BJ (cell line): ENCODE measurements around the gene H2BK1. TPM values are rescaled to one million over a fixed set of nuclear protein-coding genes. Genes with fewer than 3 reads are reported as not detected.

Source experiments
- CTCF ChIA-PET: fragments of 350-600 bp; formaldehyde crosslinking; extraction: SDS; loops from one replicate; lab custom pipeline; 2021; ENCODE audit warnings: antibody characterized with exemption, inconsistent platforms; lab: Yijun Ruan, JAX
- POLR2A ChIA-PET: fragments of 300-600 bp; sonication (Branson Sonifier 250); formaldehyde crosslinking; extraction: SDS; loops from one replicate; lab custom pipeline; 2021; ENCODE audit warnings: antibody characterized with exemption; lab: Charles Lee
- DNase-seq: peaks from one replicate; pipeline ENCODE4 v3.0.0-alpha.2; 2011; ENCODE audit warnings: low read depth
- H3K27me3 ChIP-seq: 2 replicates; pipeline ENCODE4 v1.6.0; 2011; ENCODE audit warnings: low read length; ENCODE audit not compliant: control insufficient read depth, insufficient read depth
- H3K36me3 ChIP-seq: 2 replicates; pipeline ENCODE4 v1.5.1; 2011; ENCODE audit warnings: low read length; ENCODE audit not compliant: control insufficient read depth, insufficient read depth
- H3K4me3 ChIP-seq: 2 replicates; pipeline ENCODE4 v1.5.1; 2011; ENCODE audit warnings: low read depth, mild to moderate bottlenecking, control low read depth, low read length
- CTCF ChIP-seq: IDR thresholded peaks from 2 replicates; pipeline ENCODE4 v1.5.1; 2011; ENCODE audit warnings: low read depth, mild to moderate bottlenecking, control low read depth, inconsistent platforms, low read length, moderate library complexity; ENCODE audit not compliant: insufficient read depth
- polyA plus RNA-seq: library from polyadenylated mRNA; depleted of rRNA; stranded (reverse); fragments of >200 nt; gene quantifications from 2 replicates; pipeline ENCODE4 v1.2.3, GENCODE V29; 2011

The H2BK1 gene
- polyA plus RNA-seq, 1 experiment = not detected

- POLR2A ChIA-PET = interaction anchor here (0.6 kb wide), 1 partner anchor 229 kb away, joined by 3 read pairs; no protein-coding TSS in a partner anchor
- Histone ChIP-seq H3K36me3 (peaks cover 24% of the 10 kb centered on the region), H3K27me3 (no peaks in the 10 kb centered on the region), H3K4me3 (no peak overlapping the region)
- no peak for TF ChIP-seq CTCF
- CTCF ChIA-PET = interaction anchor here (0.6 to 2.6 kb wide), 7 partner anchors 10 to 886 kb away, joined by 3 to 13 read pairs (median 4); partner anchors contain the start of gene CHPF2
- no peak for DNase-seq
Observed at GRCh38 chr7:151242159-151243044, 32.1 kb upstream of the H2BK1 start.

- ChIA-PET POLR2A (no interaction called here), CTCF (interaction anchor here (1.3 to 1.5 kb wide), 2 partner anchors 9 to 10 kb away, joined by 5 read pairs; partner anchors contain the start of gene CHPF2)
- Histone ChIP-seq H3K4me3 (no peak overlapping the region), H3K27me3 (no peaks in the 10 kb centered on the region), H3K36me3 (peaks cover 29% of the 10 kb centered on the region)
- no peak for DNase-seq
- TF ChIP-seq CTCF = no peak
Observed at GRCh38 chr7:151241755-151242096, 31.4 kb upstream of the H2BK1 start.

DNA sequence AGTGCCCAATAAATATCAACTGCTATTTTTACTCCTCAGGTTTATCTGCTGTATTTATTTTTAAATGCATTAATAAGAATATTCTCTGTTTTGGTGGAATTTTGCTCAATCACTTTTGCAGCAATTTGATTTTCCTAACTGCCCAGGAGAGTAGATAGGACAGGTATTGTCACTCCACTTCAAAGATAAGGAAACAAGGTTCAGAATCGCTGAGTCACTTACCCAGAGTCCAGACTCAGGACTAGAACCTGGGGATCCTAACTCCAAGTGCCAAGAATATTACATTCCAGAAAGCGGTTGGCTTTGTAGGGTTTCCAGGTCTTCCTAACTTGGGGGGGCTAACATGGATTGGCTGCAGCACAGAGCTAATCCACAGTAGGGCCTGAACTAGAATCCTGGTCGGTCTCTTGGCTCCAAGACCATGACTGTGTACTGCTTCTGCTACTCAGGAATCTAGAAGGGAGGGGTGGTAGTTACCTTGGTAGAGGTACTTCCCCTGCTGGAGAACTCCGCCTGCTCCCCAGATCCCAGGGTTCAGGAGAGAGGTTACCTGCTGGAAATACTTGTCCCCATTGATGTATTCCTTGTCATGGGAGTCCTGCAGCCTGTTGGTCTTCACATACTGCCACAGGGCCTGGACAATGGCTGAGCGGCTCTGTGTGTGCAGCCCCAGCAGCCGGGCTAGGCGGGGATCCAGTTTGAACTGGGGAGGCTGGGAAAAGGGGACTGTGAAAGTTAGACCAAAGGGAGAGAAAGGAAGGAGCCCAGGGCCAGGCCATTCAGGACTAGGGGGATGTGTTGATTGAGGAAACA, 30.9 kb upstream of the H2BK1 start:
- Histone ChIP-seq H3K27me3 (no peaks in the 10 kb centered on the region), H3K36me3 (peaks cover 31% of the 10 kb centered on the region), H3K4me3 (no peak overlapping the region)
- TF ChIP-seq CTCF = no peak
- POLR2A ChIA-PET = no interaction called here
- DNase-seq = no peak
- CTCF ChIA-PET = interaction anchor here (1.3 kb wide), 1 partner anchor 8 kb away, joined by 5 read pairs; the partner anchor contains the start of gene CHPF2

GRCh38 chr7:151240536-151240935, 30.2 kb upstream of the H2BK1 start:
- CTCF ChIA-PET = no interaction called here
- H3K27me3 ChIP-seq = no peaks in the 10 kb centered on the region
- POLR2A ChIA-PET = no interaction called here
- no peak for DNase-seq
- H3K36me3 ChIP-seq = peaks cover 34% of the 10 kb centered on the region
- TF ChIP-seq CTCF = no peak
- no peak overlapping the region for H3K4me3 ChIP-seq
